CD4-positive, alpha-beta T cell (primary cell): ENCODE results near the gene ACTR1A. TPM values are rescaled to one million over a fixed set of nuclear protein-coding genes. Genes with fewer than 3 reads are reported as not detected.

Experiments
- ATAC-seq: fragments of 200-7000 bp; cut with Tn5 transposase; one replicate; pipeline ENCODE4 v1.10.0; 2022; ENCODE audit warnings: mild to moderate bottlenecking; ENCODE audit not compliant: poor library complexity
- CTCF ChIA-PET: fragments of 350-600 bp; sonication (Branson Sonifier 250); formaldehyde crosslinking; loops from one replicate; lab custom pipeline; 2021; ENCODE audit warnings: antibody characterized with exemption, inconsistent platforms; lab: Charles Lee
- POLR2A ChIA-PET: fragments of 350-600 bp; sonication (Branson Sonifier 250); formaldehyde crosslinking; loops from one replicate; lab custom pipeline; 2021; ENCODE audit warnings: antibody characterized with exemption, inconsistent platforms; lab: Charles Lee
- DNase-seq, 14 experiments: peaks; one replicate each; pipeline ENCODE4 v3.0.0-alpha.2; 2013 to 2020; ENCODE audit warnings: mixed read lengths in 2 of 14
- H3K27ac ChIP-seq, 2 donors: one replicate each; pipeline versions ENCODE4 v1.5.1 to v1.7.0; 2013; ENCODE audit warnings: low read length in 2 of 2, low read depth in 1 of 2, mild to moderate bottlenecking in 1 of 2
- H3K27me3 ChIP-seq, 2 experiments: 1 replicate in 1 of 2; 2 replicates in 1 of 2; pipeline versions ENCODE4 v1.6.1 to v1.7.0; 2013; ENCODE audit warnings: low read length in 2 of 2, control low read depth in 1 of 2, mild to moderate bottlenecking in 1 of 2, moderate library complexity in 1 of 2; ENCODE audit not compliant: insufficient read depth in 2 of 2, control insufficient read depth in 1 of 2
- H3K36me3 ChIP-seq: one replicate; pipeline ENCODE4 v1.6.1; 2013; ENCODE audit warnings: low read length, control low read depth; ENCODE audit not compliant: insufficient read depth
- H3K4me1 ChIP-seq: one replicate; pipeline ENCODE4 v1.6.1; 2013; ENCODE audit warnings: low read length, control low read depth; ENCODE audit not compliant: insufficient read depth
- H3K4me3 ChIP-seq: one replicate; pipeline ENCODE4 v1.5.1; 2013; ENCODE audit warnings: mild to moderate bottlenecking, low read length, moderate library complexity
- H3K9me3 ChIP-seq, 2 experiments: 1 replicate in 1 of 2; 2 replicates in 1 of 2; pipeline versions ENCODE4 v1.6.1 to v1.7.0; 2013; ENCODE audit warnings: low read length in 2 of 2, mild to moderate bottlenecking in 2 of 2, control low read depth in 1 of 2, moderate library complexity in 1 of 2; ENCODE audit not compliant: control insufficient read depth in 1 of 2, insufficient read depth in 1 of 2
- H3K27ac Mint-ChIP-seq: one replicate; pipeline ENCODE4 v1.8.0; 2020; ENCODE audit warnings: mixed read lengths
- H3K27me3 Mint-ChIP-seq: one replicate; pipeline ENCODE4 v1.8.0; 2021; ENCODE audit warnings: mixed read lengths
- H3K36me3 Mint-ChIP-seq: one replicate; pipeline ENCODE4 v1.8.0; 2021; ENCODE audit warnings: low read depth, mixed read lengths
- H3K4me1 Mint-ChIP-seq: one replicate; pipeline ENCODE4 v1.8.0; 2021; ENCODE audit warnings: low read depth, mixed read lengths
- H3K4me3 Mint-ChIP-seq: one replicate; pipeline ENCODE4 v1.8.0; 2020; ENCODE audit warnings: mild to moderate bottlenecking, mixed read lengths
- H3K9me3 Mint-ChIP-seq: one replicate; pipeline ENCODE4 v1.8.0; 2020; ENCODE audit warnings: mixed read lengths
- intact Hi-C, 2 experiments: fragments of 100-400 bp; cut with DNase I in 1 of 2; cut with micrococcal nuclease in 1 of 2; formaldehyde crosslinking; loops; one replicate each; pipeline versions ENCODE4 v1.15.1 to v1.9.0; 2023 to 2025; cut with DNase I, micrococcal nuclease
- microRNA-seq: library from miRNA; unstranded; fragments of <30 nt; microRNA quantifications from one replicate; pipeline ENCODE4 v1.2.0, GENCODE V29; 2021; ENCODE audit warnings: borderline microRNAs expressed, borderline replicate concordance
- total RNA-seq, 174 experiments: library from RNA in 2 of 174; stranded (reverse) in 2 of 174; gene quantifications; one replicate each; pipeline ENCODE4 v1.2.3 and lab custom pipeline; 2021 to 2026
- TF ChIP-seq, protein P1 (sequence below): fragments of 200-600 bp; IDR thresholded peaks from one replicate; pipeline ENCODE4 v1.8.0; 2022; ENCODE audit warnings: antibody characterized with exemption, mild to moderate bottlenecking

Gene ACTR1A
- total RNA-seq, 2 experiments from 2014 or later: 43.3 to 46.3 TPM

DNA sequence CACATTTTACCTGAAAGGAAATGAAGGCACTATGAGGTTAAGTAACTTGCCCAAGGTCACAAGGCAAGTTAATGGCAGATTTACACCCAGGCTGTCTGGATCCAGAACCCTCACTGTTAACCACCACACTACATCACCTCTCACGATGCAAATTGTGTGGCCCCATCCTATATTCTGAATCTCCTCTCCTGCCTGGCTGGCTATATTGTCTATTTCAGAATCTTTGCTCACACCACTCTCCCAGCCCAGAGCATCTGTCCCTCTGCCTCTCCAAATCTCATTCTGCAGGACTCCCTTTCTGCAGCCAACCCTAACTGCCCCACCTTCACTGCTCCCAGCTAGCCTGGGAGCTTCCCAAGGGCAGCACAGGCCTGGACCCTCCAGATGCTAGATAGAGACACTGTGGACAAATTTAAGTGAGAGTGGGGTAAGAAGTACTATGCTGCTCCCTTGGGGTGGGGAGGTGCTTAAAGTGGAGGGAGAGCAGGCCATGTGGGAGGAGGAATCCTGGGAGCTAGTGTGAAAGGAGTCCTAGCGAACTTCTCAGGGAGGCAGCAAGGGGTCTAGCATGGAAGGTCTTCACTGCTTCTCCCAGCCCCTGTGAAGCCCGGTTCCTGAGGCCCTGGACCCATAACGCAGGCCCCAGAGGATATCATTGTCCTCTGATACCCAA, 70.9 kb downstream of the ACTR1A start:
- no peak for DNase-seq
- Histone ChIP-seq H3K27ac (peak overlapping the region in 1 of 2 donors; percentile 37), H3K9me3 (no peaks in the 10 kb centered on the region), H3K27me3 (no peaks in the 10 kb centered on the region), H3K4me1 (peaks cover 49% of the 10 kb centered on the region), H3K36me3 (peaks cover 2% of the 10 kb centered on the region), H3K4me3 (peak overlapping the region; percentile 72)
- intact Hi-C loops: loop anchor here (1.0 to 5.0 kb wide), 5 partner anchors 10 to 71 kb away; partner anchors contain the start of genes ACTR1A (in 1 of the 2), C10orf95 (in 1 of the 2) and SUFU (in 1 of the 2)
- no peak for ATAC-seq
- Mint-ChIP-seq H3K27ac (peak overlapping the region; percentile 92), H3K4me1 (peaks cover 54% of the 10 kb centered on the region), H3K27me3 (no peaks in the 10 kb centered on the region), H3K36me3 (peaks cover 10% of the 10 kb centered on the region), H3K9me3 (no peaks in the 10 kb centered on the region), H3K4me3 (peak overlapping the region; percentile 95)
- ChIA-PET CTCF (interaction anchor here (1.1 to 2.2 kb wide), 6 partner anchors 10 to 201 kb away, joined by 3 to 10 read pairs (median 3); partner anchors contain the start of gene FBXL15), POLR2A (interaction anchor here (1.0 to 5.9 kb wide), 7 partner anchors 10 to 283 kb away, joined by 3 to 131 read pairs (median 17); partner anchors contain the start of genes ARL3, C10orf95, FBXL15 and GBF1)
- TF ChIP-seq, protein P1, sequence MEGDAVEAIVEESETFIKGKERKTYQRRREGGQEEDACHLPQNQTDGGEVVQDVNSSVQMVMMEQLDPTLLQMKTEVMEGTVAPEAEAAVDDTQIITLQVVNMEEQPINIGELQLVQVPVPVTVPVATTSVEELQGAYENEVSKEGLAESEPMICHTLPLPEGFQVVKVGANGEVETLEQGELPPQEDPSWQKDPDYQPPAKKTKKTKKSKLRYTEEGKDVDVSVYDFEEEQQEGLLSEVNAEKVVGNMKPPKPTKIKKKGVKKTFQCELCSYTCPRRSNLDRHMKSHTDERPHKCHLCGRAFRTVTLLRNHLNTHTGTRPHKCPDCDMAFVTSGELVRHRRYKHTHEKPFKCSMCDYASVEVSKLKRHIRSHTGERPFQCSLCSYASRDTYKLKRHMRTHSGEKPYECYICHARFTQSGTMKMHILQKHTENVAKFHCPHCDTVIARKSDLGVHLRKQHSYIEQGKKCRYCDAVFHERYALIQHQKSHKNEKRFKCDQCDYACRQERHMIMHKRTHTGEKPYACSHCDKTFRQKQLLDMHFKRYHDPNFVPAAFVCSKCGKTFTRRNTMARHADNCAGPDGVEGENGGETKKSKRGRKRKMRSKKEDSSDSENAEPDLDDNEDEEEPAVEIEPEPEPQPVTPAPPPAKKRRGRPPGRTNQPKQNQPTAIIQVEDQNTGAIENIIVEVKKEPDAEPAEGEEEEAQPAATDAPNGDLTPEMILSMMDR: no peak

- H3K9me3 Mint-ChIP-seq: no peaks in the 10 kb centered on the region
- no peaks in the 10 kb centered on the region for H3K27me3 ChIP-seq
- POLR2A ChIA-PET: no interaction called here
- CTCF ChIA-PET: no interaction called here
- H3K4me3 ChIP-seq: no peak overlapping the region
- no peak for ATAC-seq
- no peaks in the 10 kb centered on the region for H3K9me3 ChIP-seq
- H3K4me1 ChIP-seq: peaks cover 29% of the 10 kb centered on the region
- intact Hi-C loops: no loop called here
- peaks cover 9% of the 10 kb centered on the region for H3K36me3 ChIP-seq
- TF ChIP-seq, protein P1: no peak
- H3K4me1 Mint-ChIP-seq: peaks cover 35% of the 10 kb centered on the region
- no peak for DNase-seq
- H3K27me3 Mint-ChIP-seq: no peaks in the 10 kb centered on the region
- H3K36me3 Mint-ChIP-seq: peaks cover 21% of the 10 kb centered on the region
- H3K27ac Mint-ChIP-seq: no peak overlapping the region
- H3K4me3 Mint-ChIP-seq: peak overlapping the region; percentile 34
- H3K27ac ChIP-seq: no peak overlapping the region
These were observed 73.0 kb downstream of the ACTR1A start for GRCh38 chr10:102429468-102429867.

Small RNA genes within 50 kb of the gene (microRNA-seq; reads per million reads assigned to microRNA genes)
- gene MIR146B: 21,471 reads per million, percentile 97 among the genes with 10 or more reads in this experiment

Other genes starting within 250 kb of the ACTR1A start
- 100 to 1,000 TPM; 240 to 256 TPM for gene NFKB2, start 107.0 kb downstream of the ACTR1A start, total RNA-seq
- gene PSD, start 83.9 kb downstream of the ACTR1A start, total RNA-seq: 10 to 100 TPM; 16.7 to 17.8 TPM
- gene FBXL15, start 81.9 kb downstream of the ACTR1A start, total RNA-seq: 10 to 100 TPM; 10.2 to 10.4 TPM
- gene CUEDC2, start 70.1 kb downstream of the ACTR1A start, total RNA-seq: 10 to 100 TPM; 25.5 to 25.6 TPM
- under 1 TPM; 0.16 to 0.28 TPM for gene C10orf95, start 51.2 kb downstream of the ACTR1A start, total RNA-seq
- gene SUFU, start 1.3 kb upstream of the ACTR1A start, total RNA-seq: 1 to 10 TPM; 6.7 to 7.3 TPM
- gene TRIM8, start 141.8 kb upstream of the ACTR1A start, total RNA-seq: 10 to 100 TPM; 80.9 to 81.6 TPM
- 1 to 10 TPM in 1 of 2 experiments, under 1 TPM in 1; 0.99 to 1.3 TPM for gene ARL3, start 211.7 kb upstream of the ACTR1A start, total RNA-seq
- gene SFXN2, start 211.9 kb upstream of the ACTR1A start, total RNA-seq: 1 to 10 TPM; 6.4 to 7.6 TPM
- 1 to 10 TPM; 6.1 to 6.5 TPM for gene WBP1L, start 241.2 kb upstream of the ACTR1A start, total RNA-seq